Forelimb muscle (tissue), 1 donor: ENCODE measurements around the gene RPH3AL. TPM values are rescaled to one million over a fixed set of nuclear protein-coding genes. Genes with fewer than 3 reads are reported as not detected.
"Not testable (repeated sequence)": the region's sequence is repeated elsewhere in the genome, so short reads cannot be mapped to it uniquely, and the experiment has no call there.

ENCODE experiments used
- DNase-seq: peaks from one replicate; pipeline ENCODE4 v3.0.0-alpha.2; 2013; ENCODE audit warnings: low read depth
- polyA plus RNA-seq: library from polyadenylated mRNA; unstranded; fragments of 120-200 nt; gene quantifications from one replicate; pipeline ENCODE4 v1.2.1, GENCODE V29; 2013; ENCODE audit not compliant: insufficient read length

RPH3AL gene
- polyA plus RNA-seq, 1 donor: 5.4 TPM

DNA sequence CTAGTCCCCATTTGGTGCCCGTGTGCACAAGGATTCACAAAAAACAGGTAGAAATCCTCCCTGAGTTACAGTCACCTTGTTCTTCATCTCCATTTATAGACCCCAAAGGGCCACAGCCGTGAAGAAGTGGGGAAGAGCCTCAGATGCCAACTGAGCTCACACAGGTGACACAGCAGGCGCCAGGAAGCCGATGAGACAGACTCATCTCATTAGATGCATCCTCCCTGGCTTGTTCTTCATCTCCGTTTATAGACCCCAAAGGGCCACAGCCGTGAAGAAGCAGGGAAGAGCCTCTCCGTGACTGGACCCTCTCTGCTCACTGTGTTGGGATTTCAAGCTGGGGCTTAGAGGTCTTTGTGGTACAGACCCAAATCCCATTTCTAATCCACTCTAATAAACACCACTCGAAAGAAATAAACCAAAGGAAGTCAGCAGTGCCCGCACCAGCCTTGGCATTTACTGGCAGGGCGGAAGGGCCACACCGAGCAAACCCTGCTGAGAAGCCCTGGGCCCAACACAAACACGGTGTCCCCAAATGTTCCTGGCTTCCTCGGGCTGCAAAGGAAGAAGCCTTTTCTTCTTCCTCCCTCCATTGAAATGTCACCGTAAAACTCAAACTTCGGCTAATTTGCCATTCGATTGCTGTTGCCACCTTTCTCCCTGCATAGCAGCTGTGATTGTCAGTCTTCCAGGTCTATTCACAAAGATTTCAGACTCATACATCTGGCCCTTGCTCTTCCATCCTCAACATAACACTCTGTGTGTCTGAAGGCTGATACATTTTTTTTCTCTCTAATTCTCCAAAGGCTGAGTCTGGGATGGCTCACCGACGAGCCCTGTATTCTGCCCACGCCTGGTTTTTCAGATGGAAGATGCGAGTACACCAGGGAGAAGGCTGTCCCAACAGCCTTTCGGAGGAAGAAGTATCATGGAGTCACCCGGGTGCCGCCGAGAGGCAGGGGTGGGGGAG lies 126.2 kb downstream of the RPH3AL start:
- no peak for DNase-seq

DNA sequence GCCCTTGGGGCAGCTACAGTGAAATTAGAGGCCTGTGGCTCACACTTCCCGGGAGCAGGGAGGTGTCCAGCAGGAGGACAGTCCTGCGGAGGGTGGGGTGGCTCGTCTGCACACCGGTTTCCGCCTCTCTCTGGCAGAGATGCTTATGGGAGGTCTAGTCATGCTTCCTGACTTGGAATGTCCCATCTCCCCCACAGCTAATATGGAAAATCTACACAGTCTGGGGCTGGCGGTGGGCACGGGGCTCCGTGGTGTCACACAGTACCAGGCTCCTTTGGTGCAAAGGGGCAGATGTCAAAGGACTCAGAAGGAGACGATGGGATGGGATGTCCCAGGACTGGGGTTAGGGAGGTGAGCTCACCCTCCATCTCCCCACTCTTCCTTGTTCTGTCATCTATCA lies 127.1 kb downstream of the RPH3AL start:
- no peak for DNase-seq

GRCh38 chr17:224576-224975 lies 128.0 kb downstream of the RPH3AL start:
- not testable (repeated sequence) for DNase-seq

- no peak for DNase-seq
Observed at GRCh38 chr17:223723-224471, 128.7 kb downstream of the RPH3AL start.

GRCh38 chr17:222172-222571 lies 130.4 kb downstream of the RPH3AL start:
- DNase-seq: no peak

DNA sequence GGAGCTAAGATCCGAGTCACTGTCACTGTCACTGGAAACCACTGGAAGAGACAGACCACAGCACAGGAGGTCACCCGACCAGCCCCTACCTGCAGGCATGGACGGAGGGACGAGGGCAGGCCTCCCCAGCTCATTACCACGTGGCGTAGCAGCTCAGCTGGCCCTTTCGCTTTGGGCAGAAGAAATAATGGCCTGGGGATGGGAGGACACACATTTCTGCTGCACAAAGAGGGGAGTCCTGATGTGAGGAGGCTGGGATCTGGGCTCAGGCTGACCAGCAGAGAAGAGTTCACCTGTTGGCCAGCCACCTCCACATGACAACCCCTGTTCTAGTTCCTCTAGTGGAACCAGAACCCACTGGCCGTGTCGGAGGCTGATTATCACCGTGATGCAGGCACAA lies 132.9 kb downstream of the RPH3AL start:
- no peak for DNase-seq

DNA sequence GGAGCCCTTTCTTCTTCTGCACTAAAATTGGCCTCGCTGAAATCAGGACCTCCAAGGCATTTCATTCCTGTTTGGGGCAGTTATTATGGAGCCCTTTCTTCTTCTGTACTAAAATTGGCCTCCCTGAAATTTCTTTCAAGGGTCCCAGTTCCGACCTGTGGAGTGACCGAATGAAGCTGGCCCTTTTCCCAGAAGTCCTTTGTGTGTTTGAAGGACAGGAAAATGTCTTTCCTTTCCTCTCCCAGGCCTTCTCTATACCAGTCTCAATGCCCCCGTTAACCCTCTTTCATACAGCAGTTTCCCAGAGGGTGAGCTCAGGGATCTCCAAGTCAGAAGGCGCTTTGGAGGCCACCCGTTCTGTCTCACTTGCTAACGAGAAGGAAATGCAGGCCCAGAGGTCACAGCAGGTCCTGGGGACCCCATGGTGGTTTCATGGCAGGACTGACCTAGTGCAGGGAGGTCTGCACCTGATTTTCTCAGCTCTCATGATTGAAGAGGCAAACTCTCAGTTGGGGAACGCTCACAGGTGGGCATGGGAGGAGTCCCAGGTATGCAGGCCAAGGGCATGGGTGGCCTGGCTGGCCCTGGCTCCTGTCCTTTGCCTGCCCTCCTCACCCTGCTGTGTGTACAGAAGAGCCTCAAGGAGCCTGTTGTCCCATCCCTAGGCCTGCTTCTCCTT lies 134.0 kb downstream of the RPH3AL start:
- DNase-seq: no peak

GRCh38 chr17:216625-217024 lies 136.0 kb downstream of the RPH3AL start:
- DNase-seq: no peak

GRCh38 chr17:215563-216478 lies 136.8 kb downstream of the RPH3AL start:
- not testable (repeated sequence) for DNase-seq

DNA sequence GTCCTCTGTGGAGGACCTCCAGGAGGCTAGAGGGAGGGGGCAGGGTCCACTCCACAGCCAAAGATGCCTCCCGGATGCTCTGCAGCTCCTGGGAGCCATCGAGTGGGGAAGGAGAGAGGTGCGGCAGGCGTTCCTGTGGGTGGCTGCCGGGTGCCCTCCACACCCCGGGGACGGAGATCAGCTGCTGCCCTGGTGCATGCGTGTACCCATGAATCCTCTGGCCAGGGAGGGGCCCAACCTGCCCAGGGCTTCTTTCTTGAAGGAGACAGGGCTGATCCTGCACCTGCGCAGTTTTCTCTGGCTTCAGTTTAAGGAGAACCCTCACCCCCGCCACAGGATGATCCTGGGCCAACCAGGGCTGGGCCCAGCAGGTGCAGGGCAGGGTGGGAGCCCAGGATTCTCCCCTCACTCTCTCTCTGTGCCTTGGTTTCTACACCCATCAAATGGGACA lies 137.7 kb downstream of the RPH3AL start:
- no peak for DNase-seq

DNA sequence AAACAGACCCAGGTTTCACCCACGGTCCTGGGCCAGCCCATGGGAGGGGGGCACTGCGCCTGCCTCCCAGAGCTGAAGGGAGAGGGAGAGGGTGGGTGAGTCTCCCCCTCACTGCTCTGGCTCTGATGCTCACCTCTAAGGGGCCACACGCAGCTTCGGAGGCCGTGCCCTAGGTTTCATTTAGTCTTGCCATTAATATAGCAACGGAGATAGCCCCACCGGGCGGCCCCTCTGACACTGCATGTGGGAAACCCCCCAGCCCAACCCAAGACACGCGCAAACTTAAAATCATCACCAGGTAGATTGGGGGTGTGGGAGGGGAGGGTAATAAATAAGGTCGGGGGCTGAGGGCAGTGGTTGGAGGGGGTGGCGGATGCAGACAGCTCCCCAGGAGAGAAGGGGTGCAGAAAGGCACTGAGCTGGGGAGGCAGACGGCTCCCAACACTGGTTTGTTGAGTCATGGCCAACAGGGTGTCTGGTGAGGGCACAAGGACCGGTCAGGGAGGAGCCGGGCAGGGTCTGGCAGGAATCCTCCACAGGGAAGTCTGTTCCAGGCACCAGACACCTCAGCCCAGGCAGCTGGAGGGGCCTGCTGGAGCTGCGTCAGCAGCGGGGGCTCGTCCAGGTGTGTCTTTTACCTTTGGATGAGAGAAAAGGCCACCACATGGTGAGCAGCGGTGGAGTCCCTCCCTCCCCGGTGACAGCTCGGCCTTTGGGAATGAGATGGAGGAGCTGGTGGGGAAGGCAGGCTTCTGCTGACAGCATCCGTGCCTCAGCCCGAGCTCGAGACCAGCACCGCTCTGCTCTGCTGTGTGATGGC lies 139.1 kb downstream of the RPH3AL start:
- no peak for DNase-seq

DNA sequence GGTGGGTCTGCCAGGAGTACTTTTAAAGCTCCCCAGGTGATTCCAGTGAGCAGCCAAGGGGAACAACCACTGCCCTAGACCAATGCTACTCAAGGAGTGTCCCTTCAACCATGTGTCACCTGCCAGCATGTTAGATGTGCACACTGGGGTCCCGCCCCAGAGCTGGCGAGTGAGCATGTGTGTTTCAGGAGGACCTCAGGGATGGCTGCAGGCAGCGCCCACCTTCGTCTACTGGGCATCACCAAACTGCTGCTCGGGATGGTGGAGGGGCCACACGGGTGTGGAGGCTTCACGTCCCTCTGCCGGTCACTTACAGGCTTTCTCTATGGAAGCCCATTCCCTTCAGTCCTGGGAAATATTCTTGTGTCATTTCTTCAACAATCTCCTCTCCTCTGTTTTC lies 142.2 kb downstream of the RPH3AL start:
- no peak for DNase-seq

DNA sequence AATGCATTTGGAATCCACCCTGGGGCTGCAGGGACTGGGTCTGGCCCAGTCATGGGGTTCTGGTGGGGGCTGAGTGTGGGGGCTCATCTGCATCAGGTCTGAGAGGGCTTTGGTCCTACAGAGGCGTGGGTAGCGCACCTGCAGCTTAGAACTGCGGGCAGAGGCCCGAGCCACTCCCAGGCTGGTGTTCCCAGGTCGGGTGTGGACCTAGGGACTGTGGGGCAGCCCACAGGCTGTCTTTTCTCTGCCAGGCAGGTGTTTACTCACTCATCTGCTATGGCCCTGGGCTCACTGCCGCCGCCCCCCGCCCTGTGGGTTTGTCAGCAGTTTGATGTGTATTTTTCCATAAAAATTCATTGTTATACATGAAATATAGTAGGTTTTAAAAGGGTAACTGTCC lies 144.2 kb downstream of the RPH3AL start:
- no peak for DNase-seq

GRCh38 chr17:207775-208174 lies 144.8 kb downstream of the RPH3AL start:
- no peak for DNase-seq

- DNase-seq: no peak
Observed at GRCh38 chr17:206941-207560, 145.6 kb downstream of the RPH3AL start.

- not testable (repeated sequence) for DNase-seq
Observed at GRCh38 chr17:206484-206883, 146.1 kb downstream of the RPH3AL start.

DNA sequence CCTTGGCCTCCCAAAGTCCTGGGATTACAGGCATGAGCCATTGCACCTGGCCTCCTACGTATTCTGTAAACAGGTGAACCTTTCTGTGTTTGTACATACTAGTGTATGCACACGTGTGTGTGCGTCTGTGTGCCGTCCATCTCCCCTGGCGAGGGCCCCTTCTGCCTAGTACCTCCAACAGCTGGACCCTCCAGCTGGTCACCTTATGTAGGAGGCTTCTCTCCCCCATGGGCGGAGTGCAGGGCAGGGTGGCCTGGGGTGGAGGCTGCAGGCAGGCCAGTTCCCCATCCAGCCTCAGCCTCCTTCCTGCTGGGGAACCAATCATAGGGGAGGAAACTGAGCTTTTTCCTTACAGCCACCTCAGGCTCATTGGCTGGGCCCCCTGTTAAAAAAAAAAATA lies 146.8 kb downstream of the RPH3AL start:
- DNase-seq: no peak

- DNase-seq: no peak
Observed at GRCh38 chr17:205148-205669, 147.4 kb downstream of the RPH3AL start.

GRCh38 chr17:204427-205147 lies 148.0 kb downstream of the RPH3AL start:
- DNase-seq: no peak
